ENCODE data around the gene TDRD7.

GRCh38 chr9:97480749-97481148, 68.9 kb downstream of the TDRD7 start:
- TF ChIP-seq CTCF (conservative IDR thresholded peaks at IDR 0.05 in 1 of 2, IDR thresholded peaks at IDR 0.05 in 1 of 2; ENCODE audit: extremely low read depth in 1 of 2, insufficient read depth in 1 of 2, low read depth in 1 of 2, low read length in 2 of 2) (no peak), EZH2 (IDR thresholded peaks at IDR 0.05; ENCODE audit: borderline replicate concordance, low read length) (no peak)

Data from mammary epithelial cell (primary cell).